Umbilical cord (tissue), 2 donors: Measurements from ENCODE around the gene ZYX. TPM values are rescaled to one million over a fixed set of nuclear protein-coding genes. Genes with fewer than 3 reads are reported as not detected.
"Not testable (repeated sequence)": the region's sequence is repeated elsewhere in the genome, so short reads cannot be mapped to it uniquely, and the experiment has no call there.

Experiments
- DNase-seq: peaks from one replicate; pipeline ENCODE4 v3.0.0-alpha.2; 2015; ENCODE audit warnings: low spot score
- total RNA-seq: library from RNA; depleted of rRNA; stranded (reverse); fragments of >200 nt; gene quantifications from one replicate; pipeline ENCODE4 v1.2.3, GENCODE V29; 2014; ENCODE audit warnings: low replicate concordance; ENCODE audit not compliant: insufficient read depth

ZYX gene
- total RNA-seq, 1 donor from 2014 or later: 42.1 TPM

GRCh38 chr7:143396625-143397556 is 15.7 kb downstream of the ZYX start:
- no peak for DNase-seq

GRCh38 chr7:143397710-143398530 is 16.8 kb downstream of the ZYX start:
- DNase-seq: no peak

- no peak for DNase-seq
Measured at GRCh38 chr7:143398616-143399015, 17.5 kb downstream of the ZYX start.

- DNase-seq: no peak
Measured at GRCh38 chr7:143399151-143399550, 18.0 kb downstream of the ZYX start.

- DNase-seq: no peak
Measured at GRCh38 chr7:143399642-143400041, 18.5 kb downstream of the ZYX start.

GRCh38 chr7:143401265-143401664 is 20.1 kb downstream of the ZYX start:
- DNase-seq: no peak

GRCh38 chr7:143402233-143402632 is 21.1 kb downstream of the ZYX start:
- DNase-seq: not testable (repeated sequence)

GRCh38 chr7:143405173-143406001 is 24.2 kb downstream of the ZYX start:
- peak; percentile 69 for DNase-seq

- DNase-seq: no peak
Measured at GRCh38 chr7:143406002-143406357, 24.8 kb downstream of the ZYX start.

GRCh38 chr7:143407287-143408251 is 26.4 kb downstream of the ZYX start:
- DNase-seq: no peak

- no peak for DNase-seq
Measured at GRCh38 chr7:143408252-143408685, 27.1 kb downstream of the ZYX start.

GRCh38 chr7:143408686-143409561 is 27.8 kb downstream of the ZYX start, which contains the start of gene EPHA1:
Gene EPHA1 (minus strand): TSS chr7:143408856. CDS start chr7:143408805, 51 bp downstream.
- DNase-seq: no peak

- peak; percentile 78 for DNase-seq
Measured at GRCh38 chr7:143410521-143411004, 29.4 kb downstream of the ZYX start.

GRCh38 chr7:143411976-143412708 is 31.0 kb downstream of the ZYX start:
- peak; percentile 46 for DNase-seq

- DNase-seq: no peak
Measured at GRCh38 chr7:143413123-143413522, 32.0 kb downstream of the ZYX start.

GRCh38 chr7:143415209-143415608 is 34.1 kb downstream of the ZYX start:
- not testable (repeated sequence) for DNase-seq

- peak; percentile 57 for DNase-seq
Measured at GRCh38 chr7:143415742-143416397, 34.7 kb downstream of the ZYX start.
